Mesothelial cell of epicardium (in vitro differentiated cells): ENCODE measurements around the gene TMED4. TPM values are rescaled to one million over a fixed set of nuclear protein-coding genes. Genes with fewer than 3 reads are reported as not detected.

Experiments used
- DNase-seq, 2 experiments: peaks; one replicate each; pipeline ENCODE4 v3.0.0; 2021; ENCODE audit warnings: low spot score in 2 of 2; ENCODE audit not compliant: unreplicated experiment in 2 of 2
- H3K27ac Mint-ChIP-seq: 2 replicates; pipeline ENCODE4 v1.8.0; 2021; ENCODE audit warnings: mixed read lengths
- H3K27me3 Mint-ChIP-seq: 2 replicates; pipeline ENCODE4 v1.8.0; 2021; ENCODE audit warnings: low read depth, mixed read lengths
- H3K36me3 Mint-ChIP-seq: 2 replicates; pipeline ENCODE4 v1.8.0; 2021; ENCODE audit warnings: mixed read lengths
- H3K4me1 Mint-ChIP-seq: 2 replicates; pipeline ENCODE4 v1.8.0; 2021; ENCODE audit warnings: mixed read lengths
- H3K4me3 Mint-ChIP-seq: 2 replicates; pipeline ENCODE4 v1.8.0; 2021; ENCODE audit warnings: mild to moderate bottlenecking, moderate library complexity, mixed read lengths
- H3K9me3 Mint-ChIP-seq: 2 replicates; pipeline ENCODE4 v1.8.0; 2021; ENCODE audit warnings: mixed read lengths
- total RNA-seq: library from RNA; stranded (reverse); gene quantifications from 3 replicates; pipeline ENCODE4 v1.2.1, GENCODE V29; 2021
- TF ChIP-seq, protein P1 (sequence below): fragments of 200-600 bp; sonication (generic); IDR thresholded peaks from one replicate; pipeline ENCODE4 v1.5.0; 2021; ENCODE audit warnings: antibody characterized with exemption; ENCODE audit not compliant: unreplicated experiment

TMED4 gene
- total RNA-seq, 1 donor from 2014 or later, result 97.0 TPM

DNA sequence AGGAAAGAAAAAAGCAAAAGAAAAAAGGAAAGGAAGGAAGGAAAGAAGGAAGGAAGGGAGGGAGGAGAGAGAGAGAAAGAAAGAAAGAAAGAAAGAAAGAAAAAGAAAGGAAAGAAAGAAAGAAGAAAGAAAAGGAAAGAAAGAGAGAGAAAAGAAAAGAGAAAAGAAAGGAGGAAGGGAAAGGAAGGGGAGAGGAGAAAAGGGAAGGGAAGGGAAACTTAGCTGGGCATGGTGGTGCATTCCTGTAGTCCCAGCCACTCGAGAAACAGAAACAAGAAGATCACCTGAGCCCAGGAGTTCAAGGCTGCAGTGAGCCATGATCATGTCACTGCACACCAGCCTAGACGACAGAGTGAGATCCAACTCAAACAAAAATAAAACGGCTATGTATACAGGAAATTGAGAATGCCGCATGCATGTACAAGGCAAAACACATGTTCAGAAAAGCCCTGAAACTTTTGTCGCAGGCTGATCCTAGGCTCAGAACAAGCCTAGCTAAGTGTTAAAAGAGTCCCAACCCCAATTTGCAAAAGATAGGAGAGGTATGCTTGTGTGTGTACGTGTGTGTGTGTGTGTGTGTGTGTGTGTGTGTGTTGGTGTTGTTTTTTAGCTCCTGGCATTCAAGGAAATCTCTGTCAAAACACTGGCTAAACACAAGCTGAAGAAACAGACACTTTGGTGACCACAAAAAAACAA is 34.3 kb downstream of the TMED4 start:
- H3K27ac Mint-ChIP-seq, result no peak overlapping the region
- H3K36me3 Mint-ChIP-seq, result no peaks in the 10 kb centered on the region
- H3K9me3 Mint-ChIP-seq, result peaks cover 3% of the 10 kb centered on the region
- no peak overlapping the region for H3K4me3 Mint-ChIP-seq
- peaks cover 5% of the 10 kb centered on the region for H3K27me3 Mint-ChIP-seq
- TF ChIP-seq, protein P1, sequence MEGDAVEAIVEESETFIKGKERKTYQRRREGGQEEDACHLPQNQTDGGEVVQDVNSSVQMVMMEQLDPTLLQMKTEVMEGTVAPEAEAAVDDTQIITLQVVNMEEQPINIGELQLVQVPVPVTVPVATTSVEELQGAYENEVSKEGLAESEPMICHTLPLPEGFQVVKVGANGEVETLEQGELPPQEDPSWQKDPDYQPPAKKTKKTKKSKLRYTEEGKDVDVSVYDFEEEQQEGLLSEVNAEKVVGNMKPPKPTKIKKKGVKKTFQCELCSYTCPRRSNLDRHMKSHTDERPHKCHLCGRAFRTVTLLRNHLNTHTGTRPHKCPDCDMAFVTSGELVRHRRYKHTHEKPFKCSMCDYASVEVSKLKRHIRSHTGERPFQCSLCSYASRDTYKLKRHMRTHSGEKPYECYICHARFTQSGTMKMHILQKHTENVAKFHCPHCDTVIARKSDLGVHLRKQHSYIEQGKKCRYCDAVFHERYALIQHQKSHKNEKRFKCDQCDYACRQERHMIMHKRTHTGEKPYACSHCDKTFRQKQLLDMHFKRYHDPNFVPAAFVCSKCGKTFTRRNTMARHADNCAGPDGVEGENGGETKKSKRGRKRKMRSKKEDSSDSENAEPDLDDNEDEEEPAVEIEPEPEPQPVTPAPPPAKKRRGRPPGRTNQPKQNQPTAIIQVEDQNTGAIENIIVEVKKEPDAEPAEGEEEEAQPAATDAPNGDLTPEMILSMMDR, result no peak
- H3K4me1 Mint-ChIP-seq, result peaks cover 10% of the 10 kb centered on the region
- no peak for DNase-seq

DNA sequence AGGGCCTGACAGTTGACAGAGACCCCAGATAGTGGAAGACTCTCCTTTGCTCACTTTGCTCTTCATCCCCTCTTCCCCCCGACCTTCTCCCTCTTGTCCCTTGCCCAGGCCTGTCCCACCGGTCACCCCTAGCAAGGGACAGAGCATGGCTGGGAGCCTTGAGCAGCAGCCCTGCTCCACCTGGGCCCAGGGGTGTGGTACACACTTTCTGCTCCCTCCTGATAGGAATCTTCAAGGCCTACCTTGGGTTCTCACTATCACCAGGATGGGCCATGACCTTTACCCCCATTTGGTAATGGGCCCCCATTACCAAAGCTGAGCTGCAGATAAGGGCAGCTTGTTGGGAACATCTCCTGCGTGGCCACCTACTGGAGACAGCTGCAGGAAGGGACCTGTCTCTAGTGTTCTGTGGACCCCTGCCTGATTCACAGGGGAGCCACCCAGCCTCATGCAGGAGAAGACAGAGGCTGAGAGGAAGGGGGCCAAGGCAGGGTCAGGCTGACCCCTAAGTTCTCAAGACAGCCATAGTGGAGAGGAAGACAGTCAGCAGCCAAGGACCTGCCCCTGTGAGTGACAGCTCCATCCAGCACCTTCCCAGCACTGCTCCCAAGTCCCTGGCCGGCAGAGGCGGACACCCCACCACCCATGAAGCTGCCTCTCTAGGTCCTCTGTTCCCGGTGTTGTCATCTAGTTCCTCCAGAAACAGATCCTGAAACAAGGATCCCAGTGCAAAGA is 40.0 kb downstream of the TMED4 start:
- TF ChIP-seq, protein P1, result no peak
- Mint-ChIP-seq H3K36me3 (no peaks in the 10 kb centered on the region), H3K9me3 (no peaks in the 10 kb centered on the region), H3K4me1 (peaks cover 10% of the 10 kb centered on the region), H3K27me3 (no peaks in the 10 kb centered on the region), H3K27ac (no peak overlapping the region), H3K4me3 (no peak overlapping the region)
- no peak for DNase-seq

DNA sequence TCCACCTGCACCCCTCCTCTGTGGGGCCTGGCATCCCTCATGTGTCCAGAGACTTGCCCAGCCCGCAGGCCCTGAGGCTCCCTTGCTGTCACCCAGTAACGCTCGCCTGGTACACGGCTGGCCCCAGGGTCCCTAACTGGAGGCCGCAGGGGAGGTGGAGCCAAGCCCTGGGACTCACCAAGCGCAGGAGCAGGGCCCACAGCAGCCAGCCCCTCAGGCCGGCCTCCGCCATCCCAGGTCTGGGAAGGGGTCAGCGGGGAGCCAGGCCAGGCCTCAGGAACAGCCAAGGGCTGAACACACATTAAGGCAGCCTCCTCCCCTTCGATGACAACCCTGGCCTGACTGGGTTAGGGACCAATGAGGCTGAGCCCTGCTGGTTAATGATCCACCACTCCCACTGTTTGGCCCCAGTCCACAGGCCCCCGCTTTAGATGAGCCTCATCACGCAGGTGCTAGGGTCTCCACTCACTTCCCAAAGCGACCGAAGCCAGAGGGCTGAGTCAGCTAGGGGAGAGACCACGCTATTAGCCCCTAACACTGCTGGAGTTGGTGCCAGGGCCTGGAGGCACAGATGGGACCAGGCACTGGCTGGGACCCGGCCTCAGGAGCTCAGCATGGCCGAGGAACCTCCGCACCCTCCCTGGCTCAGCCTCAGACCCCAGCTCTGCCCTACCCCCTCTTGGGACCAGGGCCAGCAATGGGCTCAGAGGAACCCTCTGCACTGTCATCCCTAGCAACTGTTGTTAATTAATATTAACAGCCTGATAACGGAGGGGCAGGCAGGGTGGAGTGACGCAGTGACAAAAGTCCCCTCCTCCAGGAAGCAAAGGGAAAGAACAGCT is 40.8 kb downstream of the TMED4 start, which contains the start of gene NPC1L1:
Gene NPC1L1, minus strand, starts transcription at position 303 of the 842 bp plus-strand sequence. Its CDS starts 71 bp downstream, at position 232.
- no peak within 1 kb of the TSS for H3K4me3 Mint-ChIP-seq
- H3K9me3 Mint-ChIP-seq, result no peaks in the 10 kb centered on the region
- TF ChIP-seq, protein P1, result no peak
- H3K4me1 Mint-ChIP-seq, result peaks cover 10% of the 10 kb centered on the region
- no peaks in the 10 kb centered on the region for H3K27me3 Mint-ChIP-seq
- no peak for DNase-seq
- no peaks in the 10 kb centered on the region for H3K36me3 Mint-ChIP-seq
- H3K27ac Mint-ChIP-seq, result no peak within 1 kb of the TSS

DNA sequence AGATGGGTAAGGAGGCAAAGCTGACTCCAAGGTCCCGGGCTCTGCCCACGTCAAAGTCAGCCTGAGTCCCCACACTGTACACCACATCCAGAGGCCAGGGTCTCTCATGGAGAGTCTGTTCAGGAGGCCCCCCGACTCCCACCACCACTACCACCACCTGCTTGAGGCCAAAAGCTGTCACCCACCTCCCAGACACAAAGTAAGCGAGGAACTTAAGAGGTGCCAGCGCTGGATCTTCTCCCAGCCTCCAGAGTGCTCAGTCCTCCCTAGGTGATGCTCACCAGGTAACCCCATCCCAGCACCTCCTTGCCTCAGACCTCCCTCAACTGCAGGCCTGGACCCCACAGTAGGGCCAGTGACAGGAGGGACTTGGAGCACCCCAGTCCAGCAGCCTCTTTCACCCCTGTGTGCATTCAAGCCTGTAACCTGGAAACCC is 41.4 kb downstream of the TMED4 start:
- H3K36me3 Mint-ChIP-seq, result no peaks in the 10 kb centered on the region
- no peak overlapping the region for H3K4me3 Mint-ChIP-seq
- no peaks in the 10 kb centered on the region for H3K27me3 Mint-ChIP-seq
- no peak overlapping the region for H3K27ac Mint-ChIP-seq
- H3K4me1 Mint-ChIP-seq, result peaks cover 10% of the 10 kb centered on the region
- DNase-seq, result no peak
- TF ChIP-seq, protein P1, result no peak
- no peaks in the 10 kb centered on the region for H3K9me3 Mint-ChIP-seq

DNA sequence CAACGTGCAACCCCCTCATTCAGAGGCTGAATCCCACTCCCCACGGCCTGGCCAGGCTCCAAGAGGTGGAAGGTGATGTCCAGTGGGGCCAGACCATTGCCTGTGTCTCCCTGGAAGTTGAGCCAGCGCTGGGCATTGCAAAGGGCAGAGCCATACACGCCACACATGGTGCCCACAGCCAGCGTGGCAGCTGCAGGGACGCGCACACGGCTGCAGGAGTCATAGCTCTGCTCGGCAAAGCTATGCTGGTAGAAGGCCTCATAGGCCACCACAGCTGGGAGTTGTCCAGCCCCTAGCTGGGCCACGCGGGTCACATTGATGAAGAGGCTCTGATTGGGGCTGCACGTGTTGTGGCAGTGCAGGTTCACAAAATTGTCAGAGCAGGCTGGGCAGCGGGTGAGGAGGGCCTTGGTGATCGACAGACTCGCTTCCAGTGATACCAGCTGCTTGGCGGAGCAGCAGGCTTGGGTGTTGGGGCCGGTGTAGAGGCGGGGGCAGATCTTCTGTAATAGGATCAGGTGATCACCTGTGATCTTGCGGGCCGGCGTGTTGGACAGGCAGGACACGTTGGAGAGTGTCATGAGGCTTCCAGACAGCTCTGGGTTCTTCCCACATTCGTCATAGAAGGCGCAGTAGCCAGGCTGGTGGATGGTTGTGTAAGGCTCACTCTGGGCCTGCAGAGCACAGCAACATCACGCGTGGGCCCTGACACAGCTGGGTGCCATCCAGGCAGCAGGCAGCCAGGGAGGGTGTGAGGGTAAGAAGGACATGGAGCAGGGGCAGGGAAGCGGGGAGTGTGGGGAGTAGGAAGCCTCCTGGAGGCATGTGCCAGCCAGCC is 42.1 kb downstream of the TMED4 start:
- H3K9me3 Mint-ChIP-seq, result no peaks in the 10 kb centered on the region
- no peak overlapping the region for H3K4me3 Mint-ChIP-seq
- no peaks in the 10 kb centered on the region for H3K36me3 Mint-ChIP-seq
- peaks cover 10% of the 10 kb centered on the region for H3K4me1 Mint-ChIP-seq
- H3K27ac Mint-ChIP-seq, result no peak overlapping the region
- no peak for DNase-seq
- no peaks in the 10 kb centered on the region for H3K27me3 Mint-ChIP-seq
- TF ChIP-seq, protein P1, result no peak
